WTC11 (cell line): Measurements from ENCODE around the gene ROCK1. TPM values are rescaled to one million over a fixed set of nuclear protein-coding genes. Genes with fewer than 3 reads are reported as not detected.

Source experiments
- ATAC-seq: fragments of 200-7000 bp; cut with Tn5 transposase; 2 replicates; pipeline ENCODE4 v1.10.0; 2021; ENCODE audit warnings: mild to moderate bottlenecking, moderate library complexity
- CTCF ChIA-PET: fragments of 300-600 bp; sonication (Branson Sonifier 250); formaldehyde crosslinking; loops from one replicate; lab custom pipeline; 2021; ENCODE audit warnings: antibody characterized with exemption; lab: Charles Lee
- POLR2A ChIA-PET: fragments of 350-600 bp; sonication (Branson Sonifier 250); formaldehyde crosslinking; loops from one replicate; lab custom pipeline; 2021; ENCODE audit warnings: antibody characterized with exemption; lab: Charles Lee
- DNase-seq: peaks from one replicate; pipeline ENCODE4 v3.0.0; 2021; ENCODE audit warnings: low spot score
- H3K27ac Mint-ChIP-seq: 2 replicates; pipeline ENCODE4 v1.8.0; 2021; ENCODE audit warnings: mixed read lengths
- H3K27me3 Mint-ChIP-seq: 2 replicates; pipeline ENCODE4 v1.8.0; 2021; ENCODE audit warnings: low read depth, mild to moderate bottlenecking, moderate library complexity, mixed read lengths
- H3K36me3 Mint-ChIP-seq: 2 replicates; pipeline ENCODE4 v1.8.0; 2021; ENCODE audit warnings: mixed read lengths
- H3K4me1 Mint-ChIP-seq: 2 replicates; pipeline ENCODE4 v1.8.0; 2022; ENCODE audit warnings: mixed read lengths
- H3K4me3 Mint-ChIP-seq: 2 replicates; pipeline ENCODE4 v1.8.0; 2021; ENCODE audit warnings: mild to moderate bottlenecking, moderate library complexity, mixed read lengths
- H3K9me3 Mint-ChIP-seq: 2 replicates; pipeline ENCODE4 v1.8.0; 2021; ENCODE audit warnings: mixed read lengths
- ATF3 ChIP-seq: sonication (generic); formaldehyde crosslinking; conservative IDR thresholded peaks from 2 replicates; pipeline ENCODE4 v1.8.1; 2022; ENCODE audit warnings: mild to moderate bottlenecking, missing genetic modification reagents
- EMX1 ChIP-seq: fragments of 250-450 bp; sonication (Bioruptor Pico); IDR thresholded peaks from 2 replicates; pipeline ENCODE4 v1.8.0; 2021; ENCODE audit warnings: mild to moderate bottlenecking
- ESRRA ChIP-seq: sonication (generic); formaldehyde crosslinking; IDR thresholded peaks from 2 replicates; pipeline ENCODE4 v1.8.1; 2022; ENCODE audit warnings: mild to moderate bottlenecking, missing genetic modification reagents, borderline replicate concordance
- FOXP4 ChIP-seq: sonication (generic); formaldehyde crosslinking; IDR thresholded peaks from 2 replicates; pipeline ENCODE4 v1.8.0; 2022; ENCODE audit warnings: mild to moderate bottlenecking, missing genetic modification reagents
- GABPB1 ChIP-seq: sonication (generic); formaldehyde crosslinking; IDR thresholded peaks from 2 replicates; pipeline ENCODE4 v1.8.1; 2023; ENCODE audit warnings: mild to moderate bottlenecking, missing genetic modification reagents
- GRHL2 ChIP-seq: fragments of 250-450 bp; sonication (Bioruptor Pico); IDR thresholded peaks from 2 replicates; pipeline ENCODE4 v1.8.0; 2022; ENCODE audit warnings: mild to moderate bottlenecking, moderate library complexity; ENCODE audit not compliant: insufficient replicate concordance, severe bottlenecking
- HMGXB4 ChIP-seq: sonication (generic); formaldehyde crosslinking; IDR thresholded peaks from 2 replicates; pipeline ENCODE4 v1.8.1; 2023; ENCODE audit warnings: mild to moderate bottlenecking, moderate library complexity, missing genetic modification reagents
- MLX ChIP-seq: sonication (generic); formaldehyde crosslinking; IDR thresholded peaks from 2 replicates; pipeline ENCODE4 v1.8.1; 2023; ENCODE audit warnings: mild to moderate bottlenecking, missing genetic modification reagents, moderate library complexity
- NFATC4 ChIP-seq: fragments of 250-450 bp; sonication (Bioruptor Pico); IDR thresholded peaks from 2 replicates; pipeline ENCODE4 v1.9.0; 2021; ENCODE audit warnings: mild to moderate bottlenecking
- NFE2L1 ChIP-seq: sonication (generic); formaldehyde crosslinking; IDR thresholded peaks from 2 replicates; pipeline ENCODE4 v1.8.1; 2023; ENCODE audit warnings: missing genetic modification reagents
- NR3C1 ChIP-seq: sonication (generic); formaldehyde crosslinking; conservative IDR thresholded peaks from 2 replicates; pipeline ENCODE4 v1.8.1; 2023; ENCODE audit warnings: low read depth, mild to moderate bottlenecking, missing genetic modification reagents
- PRRX2 ChIP-seq: fragments of 250-450 bp; sonication (Bioruptor Pico); IDR thresholded peaks from 2 replicates; pipeline ENCODE4 v1.8.0; 2021; ENCODE audit warnings: mild to moderate bottlenecking
- TEAD4 ChIP-seq: sonication (generic); formaldehyde crosslinking; IDR thresholded peaks from 2 replicates; pipeline ENCODE4 v1.8.0; 2022; ENCODE audit warnings: mild to moderate bottlenecking, missing genetic modification reagents
- TP53 ChIP-seq: sonication (generic); formaldehyde crosslinking; IDR thresholded peaks from 2 replicates; pipeline ENCODE4 v1.8.1; 2023; ENCODE audit warnings: mild to moderate bottlenecking, missing genetic modification reagents
- ZBTB21 ChIP-seq: sonication (generic); formaldehyde crosslinking; IDR thresholded peaks from 2 replicates; pipeline ENCODE4 v1.8.1; 2023; ENCODE audit warnings: mild to moderate bottlenecking, missing genetic modification reagents, borderline replicate concordance
- ZNF219 ChIP-seq: sonication (generic); formaldehyde crosslinking; IDR thresholded peaks from 2 replicates; pipeline ENCODE4 v1.8.0; 2023; ENCODE audit warnings: missing genetic modification reagents, mild to moderate bottlenecking, borderline replicate concordance
- ZNF281 ChIP-seq: sonication (generic); formaldehyde crosslinking; IDR thresholded peaks from 2 replicates; pipeline ENCODE4 v1.8.0; 2023; ENCODE audit warnings: mild to moderate bottlenecking, missing genetic modification reagents
- ZNF317 ChIP-seq: sonication (generic); formaldehyde crosslinking; IDR thresholded peaks from 2 replicates; pipeline ENCODE4 v1.8.1; 2023; ENCODE audit warnings: low read depth, mild to moderate bottlenecking, moderate library complexity, missing genetic modification reagents, borderline replicate concordance
- ZNF425 ChIP-seq: fragments of 250-450 bp; sonication (Bioruptor Pico); conservative IDR thresholded peaks from 2 replicates; pipeline ENCODE4 v1.9.0; 2021; ENCODE audit warnings: mild to moderate bottlenecking
- ZNF512 ChIP-seq: sonication (generic); formaldehyde crosslinking; IDR thresholded peaks from 2 replicates; pipeline ENCODE4 v1.8.1; 2022; ENCODE audit warnings: missing genetic modification reagents, borderline replicate concordance
- total RNA-seq: library from RNA; stranded (reverse); gene quantifications from 3 replicates; pipeline ENCODE4 v1.2.3, GENCODE V29; 2021

Gene ROCK1
- total RNA-seq, 1 experiment from 2014 or later, result 42.2 TPM

GRCh38 chr18:21105936-21106335, 5.7 kb downstream of the ROCK1 start (continued):
- TF ChIP-seq ZNF281 (CRISPR knock-in tag) (no peak), ZNF512 (CRISPR knock-in tag) (no peak), TEAD4 (CRISPR knock-in tag) (no peak), NR3C1 (no peak), ZBTB21 (CRISPR knock-in tag) (no peak), GABPB1 (CRISPR knock-in tag) (no peak), EMX1 (CRISPR knock-in tag) (no peak), HMGXB4 (no peak), ZNF219 (CRISPR knock-in tag) (no peak), ZNF317 (CRISPR knock-in tag) (no peak)
- TF ChIP-seq, all 79 proteins: peak for 0

- no peak for TF ChIP-seq NFE2L1 (CRISPR knock-in tag)
- TF ChIP-seq ATF3 (CRISPR knock-in tag), result no peak
- TF ChIP-seq NFATC4 (CRISPR knock-in tag), result no peak
- TF ChIP-seq TP53 (CRISPR knock-in tag), result no peak
- TF ChIP-seq GRHL2 (CRISPR knock-in tag), result no peak
- no peak for TF ChIP-seq ZBTB21 (CRISPR knock-in tag)
- no peak for TF ChIP-seq FOXP4 (CRISPR knock-in tag)
- TF ChIP-seq MLX, result no peak
- TF ChIP-seq ZNF219 (CRISPR knock-in tag), result no peak
- TF ChIP-seq ESRRA (CRISPR knock-in tag), result no peak
- no peak for TF ChIP-seq PRRX2 (CRISPR knock-in tag)
- TF ChIP-seq ZNF425 (CRISPR knock-in tag), result no peak
- H3K9me3 Mint-ChIP-seq, result no peaks in the 10 kb centered on the region
- POLR2A ChIA-PET, result no interaction called here
- CTCF ChIA-PET, result interaction anchor here (1.5 kb wide), 1 partner anchor 13 kb away, joined by 3 read pairs; no protein-coding TSS in a partner anchor
- DNase-seq (no peak), ATAC-seq (no peak)
- no peak overlapping the region for H3K27ac Mint-ChIP-seq
- H3K4me1 Mint-ChIP-seq, result peaks cover 26% of the 10 kb centered on the region
- no peaks in the 10 kb centered on the region for H3K27me3 Mint-ChIP-seq
- no peaks in the 10 kb centered on the region for H3K36me3 Mint-ChIP-seq
- H3K4me3 Mint-ChIP-seq, result no peak overlapping the region
These were observed 10.4 kb downstream of the ROCK1 start for GRCh38 chr18:21101172-21101571.
